ENCODE data around the gene TMCO5A.

DNA sequence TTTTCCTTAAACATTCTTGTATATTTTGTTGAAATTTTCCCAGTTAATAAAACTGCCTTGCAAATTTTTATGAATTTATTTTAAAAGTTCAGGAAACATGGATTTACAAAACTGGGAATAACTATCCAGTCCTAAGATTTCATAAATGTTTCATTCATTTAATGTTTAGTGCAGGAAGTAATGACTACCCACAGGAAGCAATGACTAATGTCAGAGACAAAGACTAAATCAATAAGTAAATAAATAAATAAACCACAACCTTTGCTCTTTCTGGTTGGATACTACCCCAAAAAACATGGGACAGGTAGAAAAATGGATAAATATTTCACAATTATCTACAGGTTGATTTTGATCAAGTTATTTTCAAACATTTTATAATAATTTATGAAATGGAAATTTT lies 48.8 kb upstream of the TMCO5A start:
- TF ChIP-seq, protein P1, sequence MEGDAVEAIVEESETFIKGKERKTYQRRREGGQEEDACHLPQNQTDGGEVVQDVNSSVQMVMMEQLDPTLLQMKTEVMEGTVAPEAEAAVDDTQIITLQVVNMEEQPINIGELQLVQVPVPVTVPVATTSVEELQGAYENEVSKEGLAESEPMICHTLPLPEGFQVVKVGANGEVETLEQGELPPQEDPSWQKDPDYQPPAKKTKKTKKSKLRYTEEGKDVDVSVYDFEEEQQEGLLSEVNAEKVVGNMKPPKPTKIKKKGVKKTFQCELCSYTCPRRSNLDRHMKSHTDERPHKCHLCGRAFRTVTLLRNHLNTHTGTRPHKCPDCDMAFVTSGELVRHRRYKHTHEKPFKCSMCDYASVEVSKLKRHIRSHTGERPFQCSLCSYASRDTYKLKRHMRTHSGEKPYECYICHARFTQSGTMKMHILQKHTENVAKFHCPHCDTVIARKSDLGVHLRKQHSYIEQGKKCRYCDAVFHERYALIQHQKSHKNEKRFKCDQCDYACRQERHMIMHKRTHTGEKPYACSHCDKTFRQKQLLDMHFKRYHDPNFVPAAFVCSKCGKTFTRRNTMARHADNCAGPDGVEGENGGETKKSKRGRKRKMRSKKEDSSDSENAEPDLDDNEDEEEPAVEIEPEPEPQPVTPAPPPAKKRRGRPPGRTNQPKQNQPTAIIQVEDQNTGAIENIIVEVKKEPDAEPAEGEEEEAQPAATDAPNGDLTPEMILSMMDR (IDR thresholded peaks at IDR 0.05) = no peak
- no peak for TF ChIP-seq POLR2A (IDR thresholded peaks at IDR 0.05)

Data from ovary (tissue), 3 donors.